Activated T-cell treated with anti-CD3 and anti-CD28 coated beads, Interleukin-2, amount 50 U/mL, for 4 hours (primary cell): Measurements from ENCODE around the gene UBA3. TPM values are rescaled to one million over a fixed set of nuclear protein-coding genes. Genes with fewer than 3 reads are reported as not detected.

Source experiments
- ATAC-seq, 2 donors: fragments of 200-7000 bp; cut with Tn5 transposase; one replicate each; pipeline ENCODE4 v1.10.0; 2021
- DNase-seq: peaks from one replicate; pipeline ENCODE4 v3.0.0-alpha.2; 2020
- H3K27me3 Mint-ChIP-seq: one replicate; pipeline ENCODE4 v1.8.0; 2021; ENCODE audit warnings: low read depth, mixed read lengths
- H3K36me3 Mint-ChIP-seq: one replicate; pipeline ENCODE4 v1.8.0; 2022; ENCODE audit warnings: mixed read lengths; ENCODE audit not compliant: insufficient read depth
- H3K4me1 Mint-ChIP-seq: one replicate; pipeline ENCODE4 v1.8.0; 2021; ENCODE audit warnings: low read depth, mixed read lengths
- H3K4me3 Mint-ChIP-seq: one replicate; pipeline ENCODE4 v1.8.0; 2021; ENCODE audit warnings: mild to moderate bottlenecking, moderate library complexity, mixed read lengths
- H3K9me3 Mint-ChIP-seq: one replicate; pipeline ENCODE4 v1.8.0; 2021; ENCODE audit warnings: mixed read lengths
- total RNA-seq, 3 donors: library from RNA; stranded (reverse); gene quantifications; one replicate each; pipeline ENCODE4 v1.2.1, GENCODE V29; 2021

The UBA3 gene
- total RNA-seq, 3 donors from 2014 or later = 59.3 to 62.6 (median 61.6) TPM

GRCh38 chr3:69091389-69092029 is 11.3 kb upstream of the UBA3 start:
- Mint-ChIP-seq H3K4me1 (peaks cover 85% of the 10 kb centered on the region), H3K27me3 (no peaks in the 10 kb centered on the region), H3K9me3 (no peaks in the 10 kb centered on the region), H3K4me3 (peak overlapping the region; percentile 66), H3K36me3 (peaks cover 17% of the 10 kb centered on the region)
- DNase-seq = no peak
- no peak for ATAC-seq

DNA sequence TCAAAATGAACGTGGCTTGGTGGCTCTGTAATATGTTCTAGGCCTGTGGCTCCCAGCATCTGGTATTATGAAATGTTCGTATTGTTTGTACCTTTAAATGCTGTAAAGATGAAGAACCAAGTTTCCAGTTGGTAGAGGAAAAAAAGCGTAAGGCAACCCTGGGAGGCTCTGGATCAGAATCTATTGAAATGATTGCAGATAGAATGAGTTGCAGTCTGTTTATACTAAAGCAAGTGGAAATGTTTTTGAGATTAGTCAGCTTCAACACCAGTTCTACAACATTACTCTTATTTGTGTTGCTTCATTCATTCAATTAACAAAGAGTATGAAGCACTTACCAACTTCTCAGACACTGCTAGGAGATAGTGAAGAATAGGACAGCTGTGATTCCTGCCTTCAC is 9.9 kb upstream of the UBA3 start:
- ATAC-seq (no peak), DNase-seq (no peak)
- H3K27me3 Mint-ChIP-seq = no peaks in the 10 kb centered on the region
- no peaks in the 10 kb centered on the region for H3K9me3 Mint-ChIP-seq
- peaks cover 75% of the 10 kb centered on the region for H3K4me1 Mint-ChIP-seq
- peaks cover 17% of the 10 kb centered on the region for H3K36me3 Mint-ChIP-seq
- peak overlapping the region; percentile 64 for H3K4me3 Mint-ChIP-seq

DNA sequence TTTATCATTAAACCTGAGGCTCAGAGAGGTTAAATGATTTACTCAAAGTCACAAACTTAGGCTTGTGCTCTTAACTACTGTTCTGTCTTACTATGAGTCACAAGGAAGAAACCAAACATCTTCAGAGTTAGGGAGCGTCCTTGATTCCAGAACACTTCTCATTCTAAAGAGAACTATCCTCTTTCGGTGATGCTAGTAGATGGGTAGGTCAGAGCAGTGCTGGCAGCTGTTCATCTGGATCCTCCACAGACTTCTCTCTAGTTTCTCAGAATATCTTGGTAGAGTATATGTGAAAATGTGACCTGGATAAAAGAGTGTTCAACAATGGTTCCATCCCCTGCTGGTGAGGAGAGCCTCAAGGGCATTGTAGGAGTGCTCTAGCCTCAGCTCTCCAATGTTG is 7.9 kb upstream of the UBA3 start:
- ATAC-seq = peak in 1 of 2 donors; percentile 16
- H3K4me1 Mint-ChIP-seq = peaks cover 73% of the 10 kb centered on the region
- peak overlapping the region; percentile 76 for H3K4me3 Mint-ChIP-seq
- H3K36me3 Mint-ChIP-seq = peaks cover 13% of the 10 kb centered on the region
- no peaks in the 10 kb centered on the region for H3K9me3 Mint-ChIP-seq
- no peaks in the 10 kb centered on the region for H3K27me3 Mint-ChIP-seq
- no peak for DNase-seq

GRCh38 chr3:69087030-69087791 is 7.0 kb upstream of the UBA3 start:
- Mint-ChIP-seq H3K36me3 (peaks cover 12% of the 10 kb centered on the region), H3K27me3 (no peaks in the 10 kb centered on the region), H3K4me3 (peak overlapping the region; percentile 92), H3K4me1 (peaks cover 74% of the 10 kb centered on the region), H3K9me3 (no peaks in the 10 kb centered on the region)
- ATAC-seq (no peak), DNase-seq (no peak)

GRCh38 chr3:69085833-69086722 is 5.9 kb upstream of the UBA3 start:
- Mint-ChIP-seq H3K4me1 (peaks cover 74% of the 10 kb centered on the region), H3K27me3 (no peaks in the 10 kb centered on the region), H3K4me3 (peak overlapping the region; percentile 92), H3K9me3 (no peaks in the 10 kb centered on the region), H3K36me3 (peaks cover 12% of the 10 kb centered on the region)
- ATAC-seq = peak; percentile 16 to 31
- DNase-seq = peak; percentile 78

DNA sequence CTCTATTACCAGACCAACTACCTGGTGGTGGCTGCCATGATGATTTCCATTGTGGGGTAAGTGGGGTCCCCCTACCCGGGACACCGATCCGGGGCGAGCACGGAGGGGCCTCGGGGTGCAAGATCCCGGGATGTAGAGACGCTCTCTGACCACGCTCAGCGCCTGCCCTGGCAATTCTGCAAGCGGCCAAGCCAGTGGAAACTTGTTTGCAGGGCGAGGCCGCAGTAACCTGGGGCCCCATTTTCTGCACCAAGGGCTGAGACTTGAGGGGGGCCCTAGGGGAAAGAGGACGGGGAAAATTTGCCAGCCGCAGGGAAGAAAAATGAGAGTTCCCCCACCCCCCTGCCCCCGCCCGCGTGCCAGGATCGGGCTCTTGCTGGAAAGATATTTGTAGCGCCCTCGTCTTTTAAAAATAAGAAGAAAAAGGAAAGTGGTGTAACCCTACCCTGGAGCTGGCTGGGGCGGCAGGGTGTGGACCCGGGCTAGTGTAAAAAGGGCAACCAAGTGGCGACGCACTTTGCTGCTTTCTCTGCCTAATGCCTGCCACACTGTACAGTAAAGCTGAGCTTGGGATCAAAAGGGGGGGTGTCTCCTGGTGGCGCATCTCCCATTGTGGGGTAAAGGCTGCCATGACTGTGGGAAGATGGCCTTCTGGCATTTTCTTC is 5.1 kb upstream of the UBA3 start:
- no peaks in the 10 kb centered on the region for H3K9me3 Mint-ChIP-seq
- H3K36me3 Mint-ChIP-seq = peaks cover 10% of the 10 kb centered on the region
- H3K27me3 Mint-ChIP-seq = no peaks in the 10 kb centered on the region
- H3K4me3 Mint-ChIP-seq = peak overlapping the region; percentile 92
- peaks cover 76% of the 10 kb centered on the region for H3K4me1 Mint-ChIP-seq
- ATAC-seq (no peak), DNase-seq (no peak)

DNA sequence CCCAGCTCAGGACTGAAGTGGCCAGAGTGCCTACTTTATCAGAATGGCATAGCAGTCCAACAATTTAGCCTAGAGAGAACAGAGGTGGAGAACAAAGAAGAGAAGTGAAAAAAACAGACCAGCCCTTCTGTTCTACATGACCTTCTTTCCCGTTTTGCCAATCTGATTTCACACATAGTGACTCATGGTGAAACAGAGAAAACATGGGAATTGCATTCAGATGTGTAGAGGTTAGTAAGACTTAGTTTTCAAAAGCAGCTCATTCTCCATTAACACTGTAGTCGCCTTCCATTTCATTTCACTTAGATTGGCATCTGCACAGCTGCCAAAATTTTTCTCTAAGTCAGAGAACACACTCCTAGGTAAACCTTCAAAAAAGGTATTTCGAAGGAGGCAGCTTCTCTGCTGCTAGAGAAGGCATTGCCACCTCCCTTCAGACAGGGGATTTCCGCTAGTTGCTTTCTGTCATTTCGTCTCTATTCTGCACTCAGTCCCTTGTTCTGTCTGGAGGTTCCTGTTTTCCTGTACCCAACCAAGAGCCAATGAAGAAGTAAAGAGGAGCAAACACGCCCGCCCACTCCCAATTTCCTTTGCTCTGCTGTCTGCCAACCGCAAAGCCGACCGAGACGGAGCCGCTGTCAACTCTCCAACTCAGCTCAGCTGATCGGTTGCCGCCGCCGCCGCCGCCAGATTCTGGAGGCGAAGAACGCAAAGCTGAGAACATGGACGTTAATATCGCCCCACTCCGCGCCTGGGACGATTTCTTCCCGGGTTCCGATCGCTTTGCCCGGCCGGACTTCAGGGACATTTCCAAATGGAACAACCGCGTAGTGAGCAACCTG is 4.4 kb upstream of the UBA3 start, which contains the start of gene ARL6IP5:
Gene ARL6IP5, plus strand, starts transcription at position 612 of the 842 bp plus-strand sequence. Its CDS starts 111 bp downstream, at position 723.
- H3K4me3 Mint-ChIP-seq = peak within 1 kb of the TSS; percentile 92
- ATAC-seq = peak; percentile 42 to 50
- peaks cover 68% of the 10 kb centered on the region for H3K4me1 Mint-ChIP-seq
- H3K9me3 Mint-ChIP-seq = no peaks in the 10 kb centered on the region
- DNase-seq = peak; percentile 85
- no peaks in the 10 kb centered on the region for H3K27me3 Mint-ChIP-seq
- H3K36me3 Mint-ChIP-seq = peaks cover 4% of the 10 kb centered on the region

- DNase-seq (peak; percentile 63), ATAC-seq (peak; percentile 61)
- H3K27me3 Mint-ChIP-seq = no peaks in the 10 kb centered on the region
- no peaks in the 10 kb centered on the region for H3K9me3 Mint-ChIP-seq
- H3K4me3 Mint-ChIP-seq = peak overlapping the region; percentile 69
- peaks cover 68% of the 10 kb centered on the region for H3K4me1 Mint-ChIP-seq
- no peaks in the 10 kb centered on the region for H3K36me3 Mint-ChIP-seq
Measured at GRCh38 chr3:69082805-69083204, 2.6 kb upstream of the UBA3 start.

DNA sequence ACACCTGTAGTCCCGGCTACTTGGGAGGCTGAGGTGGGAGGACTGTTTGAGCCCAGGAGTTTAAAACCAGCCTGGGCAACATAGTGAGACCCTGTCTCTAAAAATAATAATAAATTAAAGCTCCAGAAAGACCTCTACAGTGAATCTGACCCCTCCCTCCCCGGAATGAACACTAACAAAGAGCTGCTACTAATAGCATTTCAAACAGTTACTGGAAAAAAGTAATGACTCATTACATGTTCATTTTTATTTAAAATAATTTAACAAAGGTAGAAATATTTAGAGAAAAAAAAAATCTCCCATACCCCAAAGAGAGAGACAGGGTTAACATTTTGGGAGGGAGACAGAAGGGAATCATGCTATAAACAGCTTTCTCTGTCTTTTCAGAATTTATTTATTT is 2.2 kb upstream of the UBA3 start:
- peak overlapping the region; percentile 69 for H3K4me3 Mint-ChIP-seq
- no peak for ATAC-seq
- peaks cover 68% of the 10 kb centered on the region for H3K4me1 Mint-ChIP-seq
- no peak for DNase-seq
- no peaks in the 10 kb centered on the region for H3K27me3 Mint-ChIP-seq
- H3K36me3 Mint-ChIP-seq = no peaks in the 10 kb centered on the region
- H3K9me3 Mint-ChIP-seq = no peaks in the 10 kb centered on the region

GRCh38 chr3:69081583-69082262 is 1.6 kb upstream of the UBA3 start:
- Mint-ChIP-seq H3K36me3 (peaks cover 3% of the 10 kb centered on the region), H3K4me1 (peaks cover 69% of the 10 kb centered on the region), H3K4me3 (peak overlapping the region; percentile 38), H3K9me3 (no peaks in the 10 kb centered on the region), H3K27me3 (no peaks in the 10 kb centered on the region)
- DNase-seq = no peak
- ATAC-seq = no peak

- no peaks in the 10 kb centered on the region for H3K9me3 Mint-ChIP-seq
- peak overlapping the region; percentile 81 for H3K4me3 Mint-ChIP-seq
- DNase-seq (no peak), ATAC-seq (peak; percentile 24 to 34)
- peaks cover 67% of the 10 kb centered on the region for H3K4me1 Mint-ChIP-seq
- H3K36me3 Mint-ChIP-seq = peaks cover 5% of the 10 kb centered on the region
- H3K27me3 Mint-ChIP-seq = no peaks in the 10 kb centered on the region
Measured at GRCh38 chr3:69079269-69080159, 651 bp downstream of the UBA3 start.

- Mint-ChIP-seq H3K4me3 (no peak overlapping the region), H3K27me3 (no peaks in the 10 kb centered on the region), H3K9me3 (no peaks in the 10 kb centered on the region), H3K4me1 (peaks cover 34% of the 10 kb centered on the region), H3K36me3 (peaks cover 34% of the 10 kb centered on the region)
- peak; percentile 41 to 48 for ATAC-seq
- no peak for DNase-seq
Measured at GRCh38 chr3:69072928-69073327, 7.2 kb downstream of the UBA3 start.
